GM10248 (cell line): ENCODE results near the gene SMPD1.
A peak's percentile ranks its signal among the peaks of the same experiment; 100 is the strongest.

Experiments
- CTCF ChIA-PET: fragments of 300-600 bp; sonication (Branson Sonifier 250); formaldehyde crosslinking; extraction: SDS; loops from one replicate; lab custom pipeline; 2021; ENCODE audit warnings: antibody characterized with exemption; lab: Yijun Ruan, JAX
- POLR2A ChIA-PET: fragments of 350-650 bp; sonication (Branson Sonifier 250); formaldehyde crosslinking; extraction: SDS; loops from one replicate; lab custom pipeline; 2020; ENCODE audit warnings: antibody characterized with exemption; lab: Yijun Ruan, JAX
- DNase-seq: peaks from one replicate; pipeline ENCODE4 v3.0.0; 2012; ENCODE audit errors: extremely low spot score
- CTCF ChIP-seq: IDR thresholded peaks from 2 replicates; pipeline ENCODE4 v1.5.1; 2012; ENCODE audit warnings: mild to moderate bottlenecking, low read depth; ENCODE audit errors: extremely low read depth, missing control alignments, control extremely low read depth

The SMPD1 gene

GRCh38 chr11:6389905-6390717, at the start of gene SMPD1:
SMPD1 (plus strand) TSS chr11:6390474; CDS start chr11:6390599, 125 bp downstream.
- POLR2A ChIA-PET = interaction anchor here (0.7 to 1.0 kb wide), 3 partner anchors 11 to 1664 kb away, joined by 3 to 10 read pairs (median 5); no protein-coding TSS in a partner anchor
- peak; percentile 97 for DNase-seq
- CTCF ChIA-PET = interaction anchor here (0.8 to 2.0 kb wide), 13 partner anchors 9 to 141 kb away, joined by 3 to 35 read pairs (median 4); no protein-coding TSS in a partner anchor
- TF ChIP-seq CTCF = no peak

- no peak for TF ChIP-seq CTCF
- ChIA-PET POLR2A (no interaction called here), CTCF (interaction anchor here (1.0 to 2.4 kb wide), 5 partner anchors 8 to 94 kb away, joined by 3 to 10 read pairs (median 4); no protein-coding TSS in a partner anchor)
- DNase-seq = no peak
Measured at GRCh38 chr11:6345366-6345765, 44.9 kb upstream of the SMPD1 start.

GRCh38 chr11:6350043-6350442, 40.2 kb upstream of the SMPD1 start:
- no peak for DNase-seq
- POLR2A ChIA-PET = no interaction called here
- TF ChIP-seq CTCF = no peak
- CTCF ChIA-PET = interaction anchor here (4.1 to 7.3 kb wide), 2 partner anchors 13 to 98 kb away, joined by 26 to 115 read pairs; no protein-coding TSS in a partner anchor

GRCh38 chr11:6350486-6350885, 39.8 kb upstream of the SMPD1 start:
- no peak for DNase-seq
- TF ChIP-seq CTCF = no peak
- POLR2A ChIA-PET = no interaction called here
- CTCF ChIA-PET = interaction anchor here (1.0 to 7.3 kb wide), 5 partner anchors 12 to 546 kb away, joined by 3 to 115 read pairs (median 26); no protein-coding TSS in a partner anchor

GRCh38 chr11:6351782-6352382, 38.4 kb upstream of the SMPD1 start:
- CTCF ChIA-PET = interaction anchor here (0.9 to 7.3 kb wide), 11 partner anchors 11 to 547 kb away, joined by 3 to 115 read pairs (median 5); no protein-coding TSS in a partner anchor
- TF ChIP-seq CTCF = no peak
- POLR2A ChIA-PET = no interaction called here
- no peak for DNase-seq

- ChIA-PET CTCF (interaction anchor here (0.8 to 7.3 kb wide), 47 partner anchors 9 to 1716 kb away, joined by 3 to 115 read pairs (median 5); partner anchors contain the start of genes CCKBR, HPX and OR51D1), POLR2A (no interaction called here)
- peak; percentile 67 for DNase-seq
- TF ChIP-seq CTCF = peak; percentile 95
Measured at GRCh38 chr11:6353367-6353987, 36.8 kb upstream of the SMPD1 start.
